Activated CD4-positive, alpha-beta T cell treated with anti-CD3 and anti-CD28 coated beads for 36 hours (primary cell): Measurements from ENCODE around the gene UBE2I. TPM values are rescaled to one million over a fixed set of nuclear protein-coding genes. Genes with fewer than 3 reads are reported as not detected.

Experiments used
- ATAC-seq: fragments of 200-7000 bp; cut with Tn5 transposase; one replicate; pipeline ENCODE4 v1.10.0; 2021; ENCODE audit warnings: mild to moderate bottlenecking, moderate library complexity
- CTCF ChIA-PET: fragments of 350-600 bp; sonication (Branson Sonifier 250); formaldehyde crosslinking; loops from one replicate; lab custom pipeline; 2021; ENCODE audit warnings: antibody characterized with exemption; lab: Charles Lee
- POLR2A ChIA-PET: fragments of 350-600 bp; sonication (Branson Sonifier 250); formaldehyde crosslinking; loops from one replicate; lab custom pipeline; 2021; ENCODE audit warnings: antibody characterized with exemption, inconsistent platforms; lab: Charles Lee
- DNase-seq: peaks from one replicate; pipeline ENCODE4 v3.0.0-alpha.2; 2020
- H3K27ac Mint-ChIP-seq: one replicate; pipeline ENCODE4 v1.8.0; 2021; ENCODE audit warnings: mixed read lengths
- H3K27me3 Mint-ChIP-seq: one replicate; pipeline ENCODE4 v1.8.0; 2021; ENCODE audit warnings: mixed read lengths
- H3K36me3 Mint-ChIP-seq: one replicate; pipeline ENCODE4 v1.8.0; 2021; ENCODE audit warnings: low read depth, mixed read lengths
- H3K4me1 Mint-ChIP-seq: one replicate; pipeline ENCODE4 v1.8.0; 2021; ENCODE audit warnings: mixed read lengths
- H3K4me3 Mint-ChIP-seq: one replicate; pipeline ENCODE4 v1.8.0; 2021; ENCODE audit warnings: mild to moderate bottlenecking, moderate library complexity, mixed read lengths
- H3K9me3 Mint-ChIP-seq: one replicate; pipeline ENCODE4 v1.8.0; 2021; ENCODE audit warnings: low read depth, mixed read lengths
- intact Hi-C, 2 experiments: fragments of 100-400 bp; cut with DNase I in 1 of 2; cut with micrococcal nuclease in 1 of 2; formaldehyde crosslinking; loops; one replicate each; pipeline versions ENCODE4 v1.14.2 to v1.15.1; 2022 to 2024; cut with DNase I, micrococcal nuclease
- total RNA-seq, 2 experiments: library from RNA; stranded (reverse); gene quantifications; one replicate each; pipeline ENCODE4 v1.2.3, GENCODE V29; 2021

Gene UBE2I
- total RNA-seq, 2 experiments from 2014 or later, result 251 to 358 TPM

DNA sequence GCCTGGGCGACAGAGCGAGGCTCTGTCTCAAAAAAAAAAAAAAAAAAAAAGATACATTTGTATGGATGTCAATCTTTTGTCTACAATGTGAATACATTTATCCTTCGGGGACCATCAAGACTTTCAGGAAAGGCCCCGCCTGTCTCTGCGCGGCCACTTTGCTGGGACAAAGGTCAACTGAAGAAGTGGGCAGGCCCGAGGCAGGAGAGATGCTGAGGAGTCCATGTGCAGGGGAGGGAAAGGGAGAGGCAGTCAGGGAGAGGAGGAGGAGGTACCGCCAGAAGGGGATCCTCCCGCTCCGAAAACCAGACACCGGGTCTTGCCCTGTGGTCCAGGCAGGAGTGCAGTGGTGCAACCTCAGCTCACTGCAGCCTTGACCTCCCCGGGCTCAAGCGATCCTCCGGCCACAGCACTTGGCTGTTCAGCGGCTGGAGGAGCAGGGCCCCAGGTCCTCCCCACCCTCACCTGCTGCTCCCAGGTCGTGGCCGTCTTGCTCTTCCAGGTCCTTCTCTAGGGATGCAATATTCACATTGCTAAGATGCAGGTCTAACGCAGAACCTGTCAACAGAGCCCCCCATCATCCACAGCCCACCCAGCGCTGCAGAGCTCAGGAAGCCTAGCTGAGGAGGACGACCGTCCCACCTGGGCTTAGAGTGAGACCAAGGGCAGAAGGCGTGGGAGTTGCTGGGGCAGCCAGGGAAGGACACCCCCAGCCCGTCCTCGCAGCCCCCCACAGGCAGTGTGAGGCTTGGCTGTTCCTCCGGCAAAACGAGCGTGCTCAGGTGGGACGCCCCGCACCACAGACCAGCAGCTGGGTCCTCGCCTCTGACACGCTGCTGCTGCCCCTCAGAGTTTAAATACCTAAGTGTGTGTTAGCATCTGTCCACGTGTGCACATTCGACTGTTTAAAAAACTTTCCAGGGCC is 61.9 kb downstream of the UBE2I start:
- H3K4me3 Mint-ChIP-seq, result no peak overlapping the region
- no peaks in the 10 kb centered on the region for H3K4me1 Mint-ChIP-seq
- DNase-seq (no peak), ATAC-seq (no peak)
- H3K36me3 Mint-ChIP-seq, result peaks cover 1% of the 10 kb centered on the region
- ChIA-PET POLR2A (no interaction called here), CTCF (interaction anchor here (1.1 kb wide), 1 partner anchor 11 kb away, joined by 4 read pairs; no protein-coding TSS in a partner anchor)
- no peak overlapping the region for H3K27ac Mint-ChIP-seq
- intact Hi-C loops, result no loop called here
- no peaks in the 10 kb centered on the region for H3K27me3 Mint-ChIP-seq
- H3K9me3 Mint-ChIP-seq, result no peaks in the 10 kb centered on the region

DNA sequence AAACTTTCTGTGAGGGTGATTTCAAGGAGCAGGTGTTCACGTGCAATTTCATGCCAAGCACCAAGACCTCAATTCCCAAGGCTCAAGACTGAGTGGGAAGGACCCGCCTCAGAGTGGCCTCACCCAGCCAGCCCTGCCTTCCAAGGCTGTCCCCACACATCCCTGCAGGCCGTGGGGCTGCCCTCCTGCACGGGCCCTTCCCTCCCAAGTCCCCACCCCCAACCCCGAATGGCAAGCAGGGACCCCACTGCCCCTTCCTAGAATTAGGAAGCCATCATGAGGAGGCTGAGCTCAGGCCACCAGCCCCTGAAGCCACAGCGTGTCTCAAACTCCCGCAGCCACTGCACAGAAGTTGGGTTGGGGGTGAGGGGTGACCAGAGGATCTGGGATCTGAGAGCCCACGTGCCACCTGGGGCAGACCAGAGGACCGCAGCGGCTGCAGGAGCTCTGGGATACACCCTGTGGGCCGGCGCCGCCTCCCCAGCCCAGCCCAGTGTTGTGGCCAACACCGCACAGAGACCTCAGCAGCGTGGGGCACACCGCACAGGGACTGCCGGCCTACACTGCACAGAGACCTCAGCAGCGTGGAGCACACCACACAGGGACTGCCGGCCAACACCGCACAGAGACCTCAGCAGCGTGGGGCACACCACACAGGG is 63.0 kb downstream of the UBE2I start:
- POLR2A ChIA-PET, result interaction anchor here (0.6 kb wide), 1 partner anchor 12 kb away, joined by 5 read pairs; no protein-coding TSS in a partner anchor
- peaks cover 1% of the 10 kb centered on the region for H3K36me3 Mint-ChIP-seq
- CTCF ChIA-PET, result no interaction called here
- ATAC-seq (no peak), DNase-seq (no peak)
- no peaks in the 10 kb centered on the region for H3K27me3 Mint-ChIP-seq
- H3K9me3 Mint-ChIP-seq, result no peaks in the 10 kb centered on the region
- no peak overlapping the region for H3K27ac Mint-ChIP-seq
- intact Hi-C loops, result no loop called here
- H3K4me3 Mint-ChIP-seq, result no peak overlapping the region
- no peaks in the 10 kb centered on the region for H3K4me1 Mint-ChIP-seq

DNA sequence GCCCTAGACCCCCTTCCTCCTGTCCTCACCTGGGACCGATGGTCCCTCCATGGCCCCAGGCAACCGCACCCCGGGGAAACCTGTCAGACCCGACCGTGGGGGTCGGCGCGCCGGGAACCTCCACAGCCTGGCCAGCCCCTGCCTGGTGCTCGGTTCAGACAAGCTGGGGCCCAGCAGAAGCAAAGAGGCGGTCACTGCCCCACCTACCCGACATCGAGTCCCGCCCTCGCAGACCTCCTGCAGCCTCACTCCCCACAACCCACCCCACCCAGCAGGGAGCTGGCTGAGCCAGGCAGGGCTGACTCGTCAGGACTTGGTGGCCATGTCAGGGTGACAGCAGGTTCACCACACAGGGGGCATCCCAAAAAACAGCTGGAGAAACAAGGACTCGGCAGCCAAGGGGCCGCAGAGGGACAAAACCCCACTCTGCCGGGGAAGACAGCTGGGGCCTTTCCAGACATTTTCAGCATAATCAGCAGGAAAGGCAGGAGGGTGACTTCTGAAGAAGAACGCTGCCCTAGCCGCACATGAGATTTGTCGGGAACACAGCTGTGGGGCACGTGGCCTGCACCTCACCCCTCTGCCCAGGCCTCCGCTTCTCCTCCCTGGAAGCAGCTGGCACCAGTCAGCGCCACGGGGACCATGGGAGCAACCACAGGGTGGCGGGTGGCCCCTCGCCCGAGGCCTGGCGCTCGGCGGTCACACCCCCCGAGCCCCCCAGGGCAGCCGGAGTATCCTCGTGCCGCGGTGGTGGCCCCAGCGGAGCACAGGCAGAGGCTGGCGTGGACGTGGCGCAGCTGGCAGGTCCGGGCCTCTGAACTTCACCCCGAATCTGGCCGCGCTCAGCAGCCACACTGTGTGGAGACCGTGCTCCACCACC is 65.2 kb downstream of the UBE2I start:
- Mint-ChIP-seq H3K4me1 (peaks cover 12% of the 10 kb centered on the region), H3K36me3 (peaks cover 4% of the 10 kb centered on the region), H3K27me3 (no peaks in the 10 kb centered on the region), H3K27ac (no peak overlapping the region), H3K9me3 (no peaks in the 10 kb centered on the region), H3K4me3 (no peak overlapping the region)
- ChIA-PET CTCF (interaction anchor here (0.5 to 0.7 kb wide), 3 partner anchors 10 to 244 kb away, joined by 3 read pairs; no protein-coding TSS in a partner anchor), POLR2A (no interaction called here)
- intact Hi-C loops, result loop anchor here in 1 of 2 experiments (5.0 kb wide), 1 partner anchor 38 kb away; the partner anchor contains the start of gene UNKL
- no peak for DNase-seq
- no peak for ATAC-seq

GRCh38 chr16:1375298-1375640 is 65.8 kb downstream of the UBE2I start:
- Mint-ChIP-seq H3K4me3 (no peak overlapping the region), H3K4me1 (peaks cover 16% of the 10 kb centered on the region), H3K36me3 (peaks cover 4% of the 10 kb centered on the region), H3K27me3 (no peaks in the 10 kb centered on the region), H3K27ac (no peak overlapping the region), H3K9me3 (no peaks in the 10 kb centered on the region)
- ChIA-PET POLR2A (no interaction called here), CTCF (interaction anchor here (0.7 kb wide), 1 partner anchor 11 kb away, joined by 3 read pairs; no protein-coding TSS in a partner anchor)
- intact Hi-C loops, result loop anchor here in 1 of 2 experiments (5.0 kb wide), 1 partner anchor 37 kb away; the partner anchor contains the start of gene UNKL
- ATAC-seq (no peak), DNase-seq (no peak)

DNA sequence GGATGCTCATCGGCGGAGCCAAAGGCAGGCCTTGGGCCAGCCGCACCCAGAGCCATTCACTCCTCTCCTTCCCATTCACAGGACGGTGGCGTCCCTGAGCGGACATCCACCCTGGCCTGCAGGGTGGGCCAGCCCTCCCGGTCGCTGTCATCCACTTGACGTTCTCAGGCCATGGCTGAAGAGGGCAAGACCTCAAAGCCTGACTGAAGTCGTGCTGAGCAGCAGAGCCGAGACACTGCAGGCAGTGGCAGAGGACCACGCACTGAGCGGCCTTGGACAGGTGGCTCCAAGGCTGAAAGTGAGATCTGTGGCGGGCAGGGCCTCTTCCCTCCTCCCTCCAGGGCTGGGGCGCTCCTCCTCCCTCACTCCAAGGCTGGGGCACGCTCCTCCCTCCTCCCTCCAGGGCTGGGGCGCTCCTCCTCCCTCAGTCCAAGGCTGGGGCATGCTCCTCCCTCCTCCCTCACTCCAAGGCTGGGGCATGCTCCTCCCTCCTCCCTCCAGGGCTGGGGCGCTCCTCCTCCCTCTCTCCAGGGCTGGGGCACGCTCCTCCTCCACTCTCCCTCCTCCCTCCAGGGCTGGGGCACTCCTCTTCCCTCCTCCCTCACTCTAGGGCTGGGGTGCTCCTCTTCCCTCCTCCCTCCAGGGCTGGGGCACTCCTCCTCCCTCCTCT is 66.4 kb downstream of the UBE2I start:
- ATAC-seq (no peak), DNase-seq (no peak)
- Mint-ChIP-seq H3K4me3 (no peak overlapping the region), H3K27me3 (no peaks in the 10 kb centered on the region), H3K27ac (no peak overlapping the region), H3K36me3 (peaks cover 6% of the 10 kb centered on the region), H3K9me3 (no peaks in the 10 kb centered on the region), H3K4me1 (peaks cover 17% of the 10 kb centered on the region)
- CTCF ChIA-PET, result no interaction called here
- POLR2A ChIA-PET, result no interaction called here
- intact Hi-C loops, result loop anchor here in 1 of 2 experiments (5.0 kb wide), 1 partner anchor 36 kb away; the partner anchor contains the start of gene UNKL

Other genes starting within 250 kb of the UBE2I start
- not detected for gene SSTR5, start 236.9 kb upstream of the UBE2I start, total RNA-seq
- not detected for gene C1QTNF8, start 213.4 kb upstream of the UBE2I start, total RNA-seq
- under 1 TPM; 0.86 to 0.98 TPM for gene CACNA1H, start 156.5 kb upstream of the UBE2I start, total RNA-seq
- gene TPSG1, start 84.4 kb upstream of the UBE2I start, total RNA-seq, result not detected
- not detected for gene TPSB2, start 79.5 kb upstream of the UBE2I start, total RNA-seq
- gene TPSAB1, start 68.9 kb upstream of the UBE2I start, total RNA-seq, result not detected
- gene TPSD1, start 53.6 kb upstream of the UBE2I start, total RNA-seq, result not detected
- gene BAIAP3, start 24.0 kb downstream of the UBE2I start, total RNA-seq, result 1 to 10 TPM in 1 of 2 experiments, under 1 TPM in 1; 0.57 to 1.0 TPM
- gene TSR3, start 42.2 kb downstream of the UBE2I start, total RNA-seq, result 10 to 100 TPM; 37.6 to 58.7 TPM
- 10 to 100 TPM; 16.3 to 17.4 TPM for gene GNPTG, start 42.3 kb downstream of the UBE2I start, total RNA-seq
- gene UNKL, start 105.1 kb downstream of the UBE2I start, total RNA-seq, result 10 to 100 TPM; 31.3 to 32.8 TPM
- gene UQCC4, start 111.1 kb downstream of the UBE2I start, total RNA-seq, result 10 to 100 TPM; 11.9 to 15.5 TPM
- gene PERCC1, start 121.4 kb downstream of the UBE2I start, total RNA-seq, result not detected
- 1 to 10 TPM in 1 of 2 experiments, under 1 TPM in 1; 0.70 to 1.6 TPM for gene CCDC154, start 134.9 kb downstream of the UBE2I start, total RNA-seq
- 10 to 100 TPM; 29.9 to 33.7 TPM for gene CLCN7, start 165.4 kb downstream of the UBE2I start, total RNA-seq
- not detected for gene PTX4, start 179.3 kb downstream of the UBE2I start, total RNA-seq
- 10 to 100 TPM; 48.1 to 60.0 TPM for gene TELO2, start 183.7 kb downstream of the UBE2I start, total RNA-seq
- gene TMEM204, start 224.0 kb downstream of the UBE2I start, total RNA-seq, result 10 to 100 TPM; 12.6 to 17.5 TPM